ENCODE measurements around the gene CALM3. TPM values are rescaled to one million over a fixed set of nuclear protein-coding genes. Genes with fewer than 3 reads are reported as not detected.

Gene CALM3
- total RNA-seq, 1 experiment from 2014 or later, result 343 TPM

GRCh38 chr19:46629546-46630025, 28.5 kb downstream of the CALM3 start:
- Histone ChIP-seq H3K27ac (ENCODE audit: insufficient read length, low read depth, low read length) (no peak overlapping the region), H3K4ac (ENCODE audit: low read depth, low read length) (no peak overlapping the region), H3K14ac (ENCODE audit: insufficient read depth, low read length) (no peak overlapping the region), H3K56ac (ENCODE audit: insufficient read length, low read depth, low read length) (no peak overlapping the region), H3K9me3 (ENCODE audit: control insufficient read depth, low read depth, low read length) (no peaks in the 10 kb centered on the region), H2BK12ac (ENCODE audit: insufficient read length, low read depth, low read length) (no peak overlapping the region), H2AFZ (ENCODE audit: low read length) (no peak overlapping the region), H4K8ac (replicated peaks; ENCODE audit: insufficient read length, low read depth, low read length) (no peak overlapping the region), H4K5ac (ENCODE audit: insufficient read length, low read depth, low read length) (no peak overlapping the region), H4K20me1 (ENCODE audit: control insufficient read depth, insufficient read depth, insufficient read length) (no peaks in the 10 kb centered on the region), H3T11ph (ENCODE audit: low read length) (no peak overlapping the region), H2BK120ac (ENCODE audit: low read depth, low read length, poor library complexity, severe bottlenecking) (no peak overlapping the region), H3K4me1 (ENCODE audit: insufficient read depth, low read length) (peaks cover 7% of the 10 kb centered on the region; the same call in 1 of the 2 replicates), H3K9ac (ENCODE audit: extremely low read depth, insufficient read length, low read length) (no peak overlapping the region), H3K27me3 (ENCODE audit: insufficient read depth, low read length) (peaks cover 11% of the 10 kb centered on the region), H4K91ac (ENCODE audit: insufficient read length, low read depth, low read length) (no peak overlapping the region), H3K23ac (ENCODE audit: insufficient read length, low read depth, low read length) (no peak overlapping the region), H3K23me2 (ENCODE audit: insufficient read length, low read depth, low read length, poor library complexity, severe bottlenecking) (peaks cover 2% of the 10 kb centered on the region), H3K18ac (ENCODE audit: insufficient read length, low read depth, low read length) (no peak overlapping the region), H3K4me2 (ENCODE audit: insufficient read depth, insufficient read length, low read length) (no peak overlapping the region), H2BK20ac (ENCODE audit: low read depth, low read length, poor library complexity, severe bottlenecking) (no peak overlapping the region), H2BK15ac (ENCODE audit: low read depth, low read length) (no peak overlapping the region), H3K79me2 (ENCODE audit: insufficient read depth, low read length) (no peaks in the 10 kb centered on the region), H3K79me1 (ENCODE audit: insufficient read depth, low read depth, low read length, poor library complexity, severe bottlenecking) (no peaks in the 10 kb centered on the region), H2AK5ac (ENCODE audit: insufficient read length, low read length) (no peak overlapping the region), H2BK5ac (ENCODE audit: insufficient read length, low read length) (peak overlapping the region; percentile 22)
- Mint-ChIP-seq H3K36me3 (ENCODE audit: insufficient read depth in 1 of 3, low read depth in 3 of 3) (no peaks in the 10 kb centered on the region), H3K9me3 (no peaks in the 10 kb centered on the region; a peak in 1 of 5 replicates), H3K4me1 (peaks cover 20 to 31% of the 10 kb centered on the region in 2 experiments), H3K27ac (no peak overlapping the region), H3K27me3 (ENCODE audit: low read depth) (peaks cover 37% of the 10 kb centered on the region), H3K4me3 (no peak overlapping the region)
- no CpG with 5 or more reads among the region's 15 CpGs for WGBS (ENCODE audit: extremely low coverage, insufficient read length, low lambda C conversion rate)
- no peak for DNase-seq
- TF ChIP-seq, protein P1, sequence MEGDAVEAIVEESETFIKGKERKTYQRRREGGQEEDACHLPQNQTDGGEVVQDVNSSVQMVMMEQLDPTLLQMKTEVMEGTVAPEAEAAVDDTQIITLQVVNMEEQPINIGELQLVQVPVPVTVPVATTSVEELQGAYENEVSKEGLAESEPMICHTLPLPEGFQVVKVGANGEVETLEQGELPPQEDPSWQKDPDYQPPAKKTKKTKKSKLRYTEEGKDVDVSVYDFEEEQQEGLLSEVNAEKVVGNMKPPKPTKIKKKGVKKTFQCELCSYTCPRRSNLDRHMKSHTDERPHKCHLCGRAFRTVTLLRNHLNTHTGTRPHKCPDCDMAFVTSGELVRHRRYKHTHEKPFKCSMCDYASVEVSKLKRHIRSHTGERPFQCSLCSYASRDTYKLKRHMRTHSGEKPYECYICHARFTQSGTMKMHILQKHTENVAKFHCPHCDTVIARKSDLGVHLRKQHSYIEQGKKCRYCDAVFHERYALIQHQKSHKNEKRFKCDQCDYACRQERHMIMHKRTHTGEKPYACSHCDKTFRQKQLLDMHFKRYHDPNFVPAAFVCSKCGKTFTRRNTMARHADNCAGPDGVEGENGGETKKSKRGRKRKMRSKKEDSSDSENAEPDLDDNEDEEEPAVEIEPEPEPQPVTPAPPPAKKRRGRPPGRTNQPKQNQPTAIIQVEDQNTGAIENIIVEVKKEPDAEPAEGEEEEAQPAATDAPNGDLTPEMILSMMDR (conservative IDR thresholded peaks at IDR 0.05), result no peak

Data from H9 (cell line).